ENCODE results near the gene SNAPC2.
A peak's percentile ranks its signal among the peaks of the same experiment; 100 is the strongest.
"Not testable (repeated sequence)": the region's sequence is repeated elsewhere in the genome, so short reads cannot be mapped to it uniquely, and the experiment has no call there.

Gene SNAPC2

GRCh38 chr19:7921967-7922835 is 2.1 kb downstream of the SNAPC2 start:
- Mint-ChIP-seq H3K4me1 (peaks cover 36% of the 10 kb centered on the region), H3K9me3 (no peaks in the 10 kb centered on the region), H3K4me3 (peak overlapping the region; percentile 8), H3K27me3 (peaks cover 8% of the 10 kb centered on the region), H3K36me3 (no peaks in the 10 kb centered on the region), H3K27ac (no peak overlapping the region)

GRCh38 chr19:7922836-7923195 is 2.7 kb downstream of the SNAPC2 start:
- Mint-ChIP-seq H3K9me3 (no peaks in the 10 kb centered on the region), H3K4me1 (peaks cover 35% of the 10 kb centered on the region), H3K27ac (no peak overlapping the region), H3K36me3 (no peaks in the 10 kb centered on the region), H3K27me3 (peaks cover 8% of the 10 kb centered on the region), H3K4me3 (no peak overlapping the region)

- Mint-ChIP-seq H3K27me3 (peaks cover 4% of the 10 kb centered on the region), H3K9me3 (no peaks in the 10 kb centered on the region), H3K4me1 (peaks cover 33% of the 10 kb centered on the region), H3K27ac (no peak overlapping the region), H3K36me3 (no peaks in the 10 kb centered on the region), H3K4me3 (no peak overlapping the region)
Observed at GRCh38 chr19:7923295-7924191, 3.4 kb downstream of the SNAPC2 start.

GRCh38 chr19:7924241-7924640 is 4.1 kb downstream of the SNAPC2 start:
- Mint-ChIP-seq H3K27ac (no peak overlapping the region), H3K4me1 (peaks cover 39% of the 10 kb centered on the region), H3K27me3 (peaks cover 3% of the 10 kb centered on the region)

GRCh38 chr19:7924651-7925170 is 4.6 kb downstream of the SNAPC2 start:
- H3K27ac Mint-ChIP-seq: no peak overlapping the region

More at GRCh38 chr19:7924241-7924640, 4.1 kb downstream of the SNAPC2 start:
- Mint-ChIP-seq H3K4me3 (peak overlapping the region; percentile 45), H3K36me3 (no peaks in the 10 kb centered on the region), H3K9me3 (no peaks in the 10 kb centered on the region)

GRCh38 chr19:7925171-7925851 is 5.2 kb downstream of the SNAPC2 start:
- H3K9me3 Mint-ChIP-seq: no peaks in the 10 kb centered on the region
- no peaks in the 10 kb centered on the region for H3K27me3 Mint-ChIP-seq
- H3K36me3 Mint-ChIP-seq: no peaks in the 10 kb centered on the region
- H3K27ac Mint-ChIP-seq: no peak overlapping the region
- peaks cover 31% of the 10 kb centered on the region for H3K4me1 Mint-ChIP-seq
- peak overlapping the region; percentile 74 for H3K4me3 Mint-ChIP-seq

More at GRCh38 chr19:7924651-7925170, 4.6 kb downstream of the SNAPC2 start:
- no peaks in the 10 kb centered on the region for H3K36me3 Mint-ChIP-seq
- H3K9me3 Mint-ChIP-seq: no peaks in the 10 kb centered on the region
- H3K4me3 Mint-ChIP-seq: no peak overlapping the region
- peaks cover 2% of the 10 kb centered on the region for H3K27me3 Mint-ChIP-seq
- peaks cover 36% of the 10 kb centered on the region for H3K4me1 Mint-ChIP-seq

- H3K4me1 Mint-ChIP-seq: peaks cover 26% of the 10 kb centered on the region
- H3K27ac Mint-ChIP-seq: peak within 1 kb of the TSS; percentile 85
- no peaks in the 10 kb centered on the region for H3K27me3 Mint-ChIP-seq
- peak within 1 kb of the TSS; percentile 74 for H3K4me3 Mint-ChIP-seq
- H3K9me3 Mint-ChIP-seq: no peaks in the 10 kb centered on the region
- H3K36me3 Mint-ChIP-seq: no peaks in the 10 kb centered on the region
Observed at GRCh38 chr19:7926021-7926726, 6.0 kb downstream of the SNAPC2 start, which contains the start of gene CTXN1. CTXN1 (minus strand) TSS chr19:7926135; CDS start chr19:7925538, 597 bp downstream.

- peak overlapping the region; percentile 85 for H3K27ac Mint-ChIP-seq
- no peaks in the 10 kb centered on the region for H3K9me3 Mint-ChIP-seq
- H3K4me1 Mint-ChIP-seq: peaks cover 21% of the 10 kb centered on the region
- peak overlapping the region; percentile 63 for H3K4me3 Mint-ChIP-seq
- H3K27me3 Mint-ChIP-seq: no peaks in the 10 kb centered on the region
- no peaks in the 10 kb centered on the region for H3K36me3 Mint-ChIP-seq
Observed at GRCh38 chr19:7926727-7927604, 6.8 kb downstream of the SNAPC2 start.

GRCh38 chr19:7927605-7928333 is 7.6 kb downstream of the SNAPC2 start:
- H3K36me3 Mint-ChIP-seq: no peaks in the 10 kb centered on the region
- peaks cover 18% of the 10 kb centered on the region for H3K4me1 Mint-ChIP-seq
- no peak overlapping the region for H3K4me3 Mint-ChIP-seq
- H3K27ac Mint-ChIP-seq: peak overlapping the region; percentile 35
- no peaks in the 10 kb centered on the region for H3K27me3 Mint-ChIP-seq
- no peaks in the 10 kb centered on the region for H3K9me3 Mint-ChIP-seq

GRCh38 chr19:7928334-7928706 is 8.2 kb downstream of the SNAPC2 start:
- H3K27ac Mint-ChIP-seq: peak overlapping the region; percentile 9
- H3K27me3 Mint-ChIP-seq: no peaks in the 10 kb centered on the region
- H3K4me1 Mint-ChIP-seq: peaks cover 18% of the 10 kb centered on the region
- no peaks in the 10 kb centered on the region for H3K9me3 Mint-ChIP-seq
- no peak overlapping the region for H3K4me3 Mint-ChIP-seq
- no peaks in the 10 kb centered on the region for H3K36me3 Mint-ChIP-seq

GRCh38 chr19:7928741-7929701 is 8.9 kb downstream of the SNAPC2 start:
- Mint-ChIP-seq H3K36me3 (no peaks in the 10 kb centered on the region), H3K9me3 (no peaks in the 10 kb centered on the region), H3K27me3 (no peaks in the 10 kb centered on the region), H3K4me3 (peak overlapping the region; percentile 11), H3K4me1 (peaks cover 18% of the 10 kb centered on the region), H3K27ac (no peak overlapping the region)

GRCh38 chr19:7930030-7930429 is 9.9 kb downstream of the SNAPC2 start:
- not testable (repeated sequence) for H3K4me3 Mint-ChIP-seq, H3K27ac Mint-ChIP-seq, H3K27me3 Mint-ChIP-seq, H3K9me3 Mint-ChIP-seq, H3K36me3 Mint-ChIP-seq
- H3K4me1 Mint-ChIP-seq: peaks cover 17% of the 10 kb centered on the region

GRCh38 chr19:7930765-7931164 is 10.6 kb downstream of the SNAPC2 start:
- H3K4me3 Mint-ChIP-seq: no peak overlapping the region
- peaks cover 14% of the 10 kb centered on the region for H3K4me1 Mint-ChIP-seq
- no peak overlapping the region for H3K27ac Mint-ChIP-seq
- no peaks in the 10 kb centered on the region for H3K9me3 Mint-ChIP-seq
- no peaks in the 10 kb centered on the region for H3K27me3 Mint-ChIP-seq
- peaks cover 1% of the 10 kb centered on the region for H3K36me3 Mint-ChIP-seq
